ENCODE results near the gene FUNDC2.

FUNDC2 gene

GRCh38 chrX:155023907-155024833, 2.5 kb upstream of the FUNDC2 start:
- DNase-seq (ENCODE audit: low spot score), result no peak

DNA sequence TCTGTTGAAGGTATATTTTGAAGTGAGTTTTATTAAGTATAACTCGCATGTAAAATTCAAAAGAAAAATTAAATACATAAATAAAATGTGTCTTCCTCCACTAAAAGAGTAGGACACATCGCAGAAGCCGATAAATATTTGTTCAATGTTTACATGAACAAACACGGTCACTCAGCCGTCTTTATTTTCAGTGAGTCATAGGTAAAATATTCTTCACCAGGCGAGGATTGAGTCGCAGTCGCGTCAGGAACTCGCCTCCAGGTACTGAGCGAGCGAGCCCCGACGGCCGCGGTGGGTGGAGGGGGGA, 271 bp upstream of the FUNDC2 start:
- DNase-seq (ENCODE audit: low spot score), result no peak

GRCh38 chrX:155027509-155028066, 944 bp downstream of the FUNDC2 start:
- DNase-seq (ENCODE audit: low spot score), result peak; percentile 2

DNA sequence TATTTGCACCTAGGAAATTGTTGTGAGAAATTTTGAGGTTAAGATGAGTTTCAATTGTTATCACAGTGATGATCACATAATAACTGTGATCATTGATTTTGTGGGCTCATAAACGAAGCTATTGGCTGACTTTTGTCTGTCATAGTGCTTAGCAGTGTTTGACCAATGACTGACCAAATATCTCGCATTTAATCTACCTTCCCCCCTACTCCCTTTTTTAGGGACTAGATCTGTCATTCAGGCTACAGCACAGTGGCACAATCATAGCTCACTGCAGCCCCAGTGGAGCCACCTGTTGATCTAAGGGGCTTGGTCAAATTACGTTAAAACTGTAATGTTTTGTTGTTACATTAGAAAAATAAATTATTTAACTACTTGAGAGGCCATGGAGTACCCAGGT, 1.5 kb downstream of the FUNDC2 start:
- DNase-seq (ENCODE audit: low spot score), result no peak

- no peak for DNase-seq (ENCODE audit: low spot score)
These were observed 2.2 kb downstream of the FUNDC2 start for GRCh38 chrX:155028877-155029291.

GRCh38 chrX:155031657-155032056, 5.0 kb downstream of the FUNDC2 start:
- no peak for DNase-seq (ENCODE audit: low spot score)

- DNase-seq (ENCODE audit: low spot score), result no peak
These were observed 9.0 kb downstream of the FUNDC2 start for GRCh38 chrX:155035688-155036087.

GRCh38 chrX:155046129-155046810, 19.6 kb downstream of the FUNDC2 start:
- no peak for DNase-seq (ENCODE audit: low spot score)

GRCh38 chrX:155046811-155047528, 20.3 kb downstream of the FUNDC2 start:
- DNase-seq (ENCODE audit: low spot score), result no peak

- peak; percentile 50 for DNase-seq (ENCODE audit: low spot score)
These were observed 22.5 kb downstream of the FUNDC2 start for GRCh38 chrX:155048977-155049619.

- DNase-seq (ENCODE audit: low spot score), result no peak
These were observed 26.3 kb downstream of the FUNDC2 start for GRCh38 chrX:155052738-155053498.

GRCh38 chrX:155053656-155054055, 27.0 kb downstream of the FUNDC2 start:
- DNase-seq (ENCODE audit: low spot score), result no peak

DNA sequence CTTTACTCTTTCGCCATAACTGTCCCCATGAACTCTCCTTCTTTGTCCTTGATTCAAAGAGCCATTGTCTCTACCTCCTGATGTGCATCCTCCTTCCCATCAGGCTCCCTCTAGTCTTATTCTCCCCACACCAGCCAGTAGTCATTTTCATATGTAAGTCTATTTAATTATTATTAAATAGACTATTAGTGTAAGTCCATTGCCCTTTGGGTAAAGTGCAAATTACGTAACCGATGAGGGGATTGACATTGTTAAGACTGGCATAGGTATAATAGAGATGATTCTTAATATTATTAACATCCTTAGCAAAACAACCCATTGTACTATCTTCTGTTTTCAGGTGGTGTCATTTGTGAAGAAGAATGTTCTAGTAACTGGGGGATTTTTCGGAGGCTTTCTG, 27.6 kb downstream of the FUNDC2 start:
- no peak for DNase-seq (ENCODE audit: low spot score)

DNA sequence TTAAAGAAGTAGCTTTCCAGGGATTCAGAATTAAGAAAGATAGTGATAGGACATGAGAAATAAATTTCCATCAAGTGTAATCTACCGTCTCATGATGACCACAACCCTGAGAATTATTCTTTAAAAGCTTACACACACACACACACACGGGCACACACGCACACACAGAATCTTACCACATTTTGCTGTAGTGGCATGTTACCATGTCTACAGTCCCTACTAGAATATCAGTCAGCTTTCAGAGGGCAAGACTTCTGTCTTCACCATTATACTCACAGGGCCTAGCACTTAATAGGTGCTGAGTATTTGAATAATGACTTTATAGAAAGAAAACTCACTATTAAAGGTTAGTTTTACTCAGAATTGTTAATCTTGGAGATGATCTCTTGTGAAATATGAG, 28.9 kb downstream of the FUNDC2 start:
- DNase-seq (ENCODE audit: low spot score), result no peak

DNA sequence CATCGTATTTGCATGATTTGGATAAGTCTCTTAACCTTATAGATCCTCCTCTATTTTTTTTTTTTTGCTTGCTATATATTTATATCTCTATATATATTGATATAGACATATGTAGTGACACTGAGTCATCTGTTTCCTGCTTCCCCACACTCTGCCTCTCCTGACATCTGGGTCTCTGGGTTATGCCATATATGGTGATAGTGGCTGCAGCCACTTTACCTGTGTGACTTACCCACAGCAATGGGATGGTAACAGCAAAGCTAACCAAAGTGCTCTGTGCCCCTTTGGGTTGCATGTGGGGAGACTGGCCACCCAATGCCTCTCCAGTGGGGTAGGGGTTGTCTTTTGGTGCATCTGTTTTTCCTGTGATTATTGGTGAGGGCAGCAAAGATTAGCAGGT, 29.8 kb downstream of the FUNDC2 start:
- DNase-seq (ENCODE audit: low spot score), result peak; percentile 39

GRCh38 chrX:155056877-155057792, 30.5 kb downstream of the FUNDC2 start:
- DNase-seq (ENCODE audit: low spot score), result peak; percentile 57

GRCh38 chrX:155061760-155062159, 35.1 kb downstream of the FUNDC2 start:
- DNase-seq (ENCODE audit: low spot score), result no peak

GRCh38 chrX:155065035-155065734, 38.5 kb downstream of the FUNDC2 start:
- no peak for DNase-seq (ENCODE audit: low spot score)

- no peak for DNase-seq (ENCODE audit: low spot score)
These were observed 41.5 kb downstream of the FUNDC2 start for GRCh38 chrX:155068165-155068564.

DNA sequence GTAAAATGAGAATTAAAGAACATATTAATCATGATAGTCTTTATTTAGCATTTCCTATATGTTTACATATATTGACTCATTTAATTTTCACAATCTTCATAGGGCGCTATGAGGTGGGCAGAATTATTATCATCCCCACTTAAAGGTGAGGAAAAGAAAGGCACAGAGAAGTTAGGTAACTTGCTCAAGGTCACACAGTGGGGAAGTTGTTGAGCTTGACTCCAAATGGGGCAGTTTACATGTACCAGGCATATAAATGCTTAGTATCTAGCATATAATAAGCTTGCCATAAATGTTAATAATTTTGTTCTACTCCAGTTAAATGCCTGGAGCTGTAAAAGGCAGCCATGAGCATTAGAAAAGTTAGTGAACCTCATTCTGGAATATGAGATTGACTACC, 42.8 kb downstream of the FUNDC2 start:
- no peak for DNase-seq (ENCODE audit: low spot score)

Measured in CD4-positive, alpha-beta T cell treated with Interleukin-2 at 100 ng/mL for 4 hours (primary cell).